Dermis microvascular lymphatic vessel endothelial cell (primary cell): ENCODE data around the gene SGPP2. TPM values are rescaled to one million over a fixed set of nuclear protein-coding genes. Genes with fewer than 3 reads are reported as not detected.

Experiments
- DNase-seq, 2 donors: peaks; one replicate each; pipeline versions ENCODE4 v3.0.0 to v3.0.0-alpha.2; 2010; ENCODE audit warnings: low read depth in 2 of 2
- total RNA-seq: library from RNA; depleted of rRNA; stranded (reverse); fragments of >200 nt; gene quantifications from 2 replicates; pipeline ENCODE4 v1.2.1, GENCODE V29; 2014

Gene SGPP2
- total RNA-seq, 1 donor from 2014 or later, result not detected

DNA sequence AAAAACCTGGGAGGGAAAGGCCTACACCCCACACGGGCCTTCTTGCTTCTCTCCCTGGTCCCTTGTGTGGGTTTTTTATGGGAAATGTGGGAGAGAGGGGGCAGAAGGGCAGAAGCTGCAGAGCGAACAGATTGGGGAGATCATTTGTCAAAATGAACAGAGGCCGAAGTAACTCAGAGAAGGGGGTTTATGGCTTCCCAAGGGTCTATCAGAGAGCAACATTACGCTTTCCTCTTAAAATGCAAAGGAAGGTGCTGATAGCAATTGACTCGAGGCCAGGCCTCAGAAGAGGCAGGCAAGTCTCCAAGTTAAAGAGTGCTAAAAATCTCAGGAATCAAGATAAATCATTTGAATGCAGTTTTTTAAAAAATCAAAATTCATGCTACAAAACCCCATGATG, 101.5 kb downstream of the SGPP2 start:
- DNase-seq, result no peak

DNA sequence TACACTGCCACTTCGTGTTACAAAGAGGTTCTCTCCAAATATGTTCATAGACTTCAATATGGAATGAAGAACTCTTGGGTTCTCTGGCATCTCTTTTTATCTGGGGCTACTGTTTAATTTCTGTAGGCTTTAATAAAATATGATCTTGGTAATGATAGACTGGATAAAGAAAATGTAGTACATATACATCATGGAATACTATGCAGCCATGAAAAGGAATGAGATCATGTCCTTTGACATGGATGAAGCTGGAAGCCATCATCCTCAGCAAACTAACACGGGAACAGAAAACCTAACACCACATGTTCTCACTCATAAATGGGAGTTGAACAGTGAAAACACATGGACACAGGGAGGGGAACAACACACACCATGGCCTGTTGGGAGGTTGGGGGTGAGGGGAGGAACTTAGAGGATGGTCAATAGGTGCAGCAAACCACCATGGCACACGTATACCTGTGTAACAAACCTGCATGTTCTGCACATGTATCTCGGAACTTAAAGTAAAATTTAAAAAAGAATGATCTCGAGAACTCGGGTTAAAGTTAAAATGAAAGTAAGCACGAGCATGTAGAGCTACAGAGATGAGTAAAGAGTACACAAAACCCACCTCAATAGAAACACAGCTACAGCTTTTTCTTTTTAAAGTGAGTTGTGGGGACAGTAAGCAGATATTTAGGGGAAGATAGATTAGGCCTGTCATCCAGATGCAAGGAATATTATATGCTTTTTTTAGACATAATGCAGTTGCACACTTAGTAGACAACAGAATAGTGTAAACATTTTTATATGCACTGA, 102.3 kb downstream of the SGPP2 start:
- DNase-seq, result no peak

DNA sequence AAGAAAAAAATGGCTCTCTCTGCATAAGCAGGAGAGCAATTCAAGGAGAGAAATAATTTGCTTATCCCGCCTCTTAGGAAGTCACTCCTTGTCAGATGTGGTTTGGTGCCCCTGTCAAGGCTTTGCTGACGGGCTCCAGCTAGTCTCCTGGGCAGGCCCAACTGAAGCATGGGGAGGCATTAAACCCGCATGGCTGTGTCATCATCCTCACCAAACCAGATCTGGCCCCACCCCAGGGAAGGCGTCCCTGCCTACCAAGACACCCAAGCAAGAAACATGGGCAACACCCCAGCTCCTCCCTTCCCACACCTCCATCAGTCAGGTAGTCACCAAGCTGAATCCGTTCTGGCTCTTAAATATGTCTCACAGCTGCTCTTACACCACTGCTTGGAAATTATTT, 108.0 kb downstream of the SGPP2 start:
- DNase-seq, result no peak

DNA sequence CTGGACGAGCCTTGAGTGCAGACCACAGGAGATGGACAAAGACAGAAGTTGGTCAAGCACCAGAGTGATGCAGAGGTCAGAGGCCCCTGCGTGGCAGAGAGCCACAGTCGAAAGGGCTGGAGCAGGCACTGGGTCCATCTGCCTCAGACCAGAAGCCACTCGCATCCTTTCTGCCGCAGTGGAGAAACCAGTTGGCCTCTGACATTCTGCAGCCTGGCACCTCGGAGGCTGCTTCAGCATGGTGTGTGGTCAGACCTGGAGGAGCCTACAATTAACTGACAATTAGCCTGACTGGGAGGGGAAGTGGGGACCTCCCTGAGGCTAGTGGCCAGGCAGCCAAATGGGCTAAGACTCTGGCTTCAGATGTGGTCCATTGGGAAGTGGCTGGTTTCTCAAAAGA, 111.1 kb downstream of the SGPP2 start:
- DNase-seq, result no peak

DNA sequence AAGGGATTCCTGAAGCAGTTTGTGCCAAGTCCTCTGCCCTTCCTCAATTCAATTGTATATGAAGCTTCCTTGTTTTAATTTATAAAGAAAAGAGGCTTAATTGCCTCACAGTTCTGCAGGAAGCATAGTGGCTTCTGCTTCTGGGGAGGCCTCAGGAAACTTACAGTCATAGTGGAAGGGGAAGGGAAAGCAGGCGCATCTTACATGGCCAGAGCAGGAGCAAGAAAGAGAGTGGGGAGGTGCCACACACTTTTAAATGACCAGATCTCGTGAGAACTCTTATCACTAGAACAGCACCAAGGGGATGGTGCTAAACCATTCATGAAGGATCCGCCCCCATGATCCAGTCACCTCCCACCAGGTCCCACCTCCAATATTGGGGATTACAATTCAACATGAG, 114.2 kb downstream of the SGPP2 start:
- DNase-seq, result no peak

DNA sequence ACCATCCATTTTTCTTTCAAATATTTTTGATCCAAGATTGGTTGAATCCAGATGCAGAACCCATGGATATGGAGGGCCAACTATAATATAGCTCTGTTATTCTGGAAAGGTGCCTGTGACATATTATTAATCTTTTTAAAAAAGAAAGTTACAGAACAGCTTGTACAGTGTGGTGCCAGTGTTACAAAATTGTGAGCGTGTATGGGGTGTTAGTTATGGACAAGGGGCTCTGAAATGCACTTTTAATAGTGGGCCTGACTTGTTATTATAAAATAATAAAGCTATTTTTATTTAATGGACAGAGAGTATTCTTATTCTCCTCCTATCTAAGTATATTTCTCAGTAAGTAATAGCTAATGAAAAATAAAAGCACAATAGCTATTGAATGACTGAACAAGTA, 120.3 kb downstream of the SGPP2 start:
- no peak for DNase-seq

DNA sequence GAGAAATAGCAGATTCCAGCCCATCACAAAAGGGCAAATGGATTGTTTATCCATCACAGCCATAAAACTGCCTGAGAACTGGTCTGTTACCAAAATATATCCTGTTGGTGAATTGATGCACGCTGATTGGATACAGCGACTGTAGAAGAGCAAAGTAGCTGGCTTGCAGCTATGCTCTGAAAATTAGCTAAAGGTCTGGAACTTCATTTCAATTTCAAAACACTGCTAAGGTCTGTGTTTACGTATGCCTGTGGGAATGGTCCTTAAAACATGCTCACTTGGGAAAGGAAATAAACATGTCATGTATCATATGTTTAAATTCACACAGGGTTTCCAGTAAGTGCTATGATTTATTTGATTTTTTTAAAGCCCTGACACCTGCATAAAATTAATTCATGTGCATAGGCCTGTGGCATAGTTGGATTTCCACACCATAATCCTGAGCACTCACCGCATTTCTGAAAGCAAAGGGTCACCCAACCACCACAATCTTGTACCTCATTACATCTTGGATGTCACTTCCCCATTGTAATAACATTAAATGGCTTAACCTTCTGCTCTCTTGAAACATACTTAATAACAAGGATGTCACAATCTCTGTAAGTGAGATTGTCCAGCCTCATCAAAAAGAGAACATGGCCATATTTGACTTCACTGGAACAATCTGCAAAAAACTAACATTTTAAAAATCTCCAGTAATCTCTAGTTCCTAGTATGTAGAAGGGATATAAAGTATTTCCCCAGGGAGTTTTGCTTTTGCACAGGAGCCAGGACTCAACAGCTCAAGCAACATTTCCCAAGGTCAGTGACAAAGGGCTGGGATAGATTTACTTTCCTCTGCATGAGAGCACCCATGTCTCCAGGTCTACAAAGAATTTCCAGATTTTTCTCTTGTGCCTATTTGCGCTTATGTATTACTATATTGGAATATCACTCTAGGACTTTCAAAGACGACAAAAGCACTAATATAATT, 121.8 kb downstream of the SGPP2 start:
- DNase-seq, result no peak

DNA sequence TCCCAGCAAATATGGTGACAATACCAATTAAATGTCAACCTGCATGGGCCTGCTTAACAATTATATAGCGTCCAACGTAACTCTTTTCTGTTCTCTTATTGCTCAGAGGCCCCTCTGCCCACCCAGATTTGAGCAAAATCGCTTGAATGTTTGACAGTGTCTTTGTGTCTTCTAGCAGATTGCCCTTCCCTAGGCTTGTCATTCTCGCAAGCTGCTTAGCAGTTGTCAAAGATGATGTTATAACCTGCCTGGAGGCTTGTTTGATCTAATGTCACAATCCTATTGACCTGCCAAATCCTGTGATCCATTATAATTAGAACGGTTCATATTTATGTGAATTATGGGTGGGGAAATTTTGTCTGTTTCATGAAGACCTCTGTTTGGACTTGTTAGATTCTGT, 122.7 kb downstream of the SGPP2 start:
- no peak for DNase-seq

DNA sequence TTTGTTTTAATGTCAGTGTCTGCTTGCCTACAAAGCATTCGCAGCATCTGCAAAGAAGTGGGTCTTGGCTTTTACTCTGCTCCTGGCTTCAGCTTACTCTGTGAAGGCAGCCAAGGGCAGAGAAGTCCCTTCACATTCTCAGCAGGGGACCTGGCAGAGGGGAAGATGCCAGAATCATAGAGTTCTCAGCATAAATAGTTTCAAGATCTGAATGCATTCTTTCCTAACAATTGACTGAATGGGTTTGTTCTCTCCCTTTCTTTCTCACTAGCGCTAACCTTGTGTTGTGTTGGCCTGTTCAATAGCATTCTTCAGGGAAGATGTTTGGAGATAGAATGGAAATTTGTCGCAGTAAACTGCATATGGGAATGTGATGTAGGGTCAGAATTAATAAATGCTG, 124.6 kb downstream of the SGPP2 start:
- DNase-seq, result no peak

DNA sequence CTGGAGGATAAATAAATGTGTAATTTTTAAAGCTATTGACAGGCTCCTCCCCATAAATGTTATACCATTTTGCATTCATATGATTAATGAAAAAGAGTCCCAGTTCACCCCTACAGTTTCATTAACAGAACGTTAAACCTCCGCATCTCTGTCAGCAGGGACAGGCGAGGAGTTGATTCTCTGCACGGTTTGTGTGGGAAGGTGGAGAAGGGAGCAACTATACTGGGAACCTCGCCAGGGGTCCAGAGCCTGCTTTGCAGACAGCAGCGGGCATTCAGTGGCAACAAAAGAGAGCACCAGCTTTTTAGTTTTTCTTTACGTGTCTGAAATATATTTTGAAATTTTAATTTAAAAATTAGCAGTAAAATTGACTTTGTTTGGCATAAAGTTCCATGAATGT, 130.2 kb downstream of the SGPP2 start:
- no peak for DNase-seq

DNA sequence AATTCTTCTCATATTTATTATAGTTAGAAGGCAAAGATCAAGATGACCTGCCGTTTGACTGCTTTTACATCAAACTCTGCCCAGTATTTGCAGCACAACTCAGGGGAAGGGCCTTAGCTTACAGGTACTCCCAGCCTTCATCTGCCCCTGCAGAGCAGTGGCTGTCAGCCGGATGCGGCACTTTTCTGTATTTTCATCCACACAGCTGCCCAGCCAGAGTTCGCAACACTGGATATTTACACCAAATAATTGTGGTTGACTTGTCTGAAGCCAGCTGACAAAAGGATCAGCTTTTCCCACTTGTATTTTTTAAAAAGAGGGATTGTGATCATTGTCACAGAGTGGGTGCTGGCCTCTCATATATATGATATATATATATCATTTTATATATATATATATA, 136.8 kb downstream of the SGPP2 start:
- no peak for DNase-seq

DNA sequence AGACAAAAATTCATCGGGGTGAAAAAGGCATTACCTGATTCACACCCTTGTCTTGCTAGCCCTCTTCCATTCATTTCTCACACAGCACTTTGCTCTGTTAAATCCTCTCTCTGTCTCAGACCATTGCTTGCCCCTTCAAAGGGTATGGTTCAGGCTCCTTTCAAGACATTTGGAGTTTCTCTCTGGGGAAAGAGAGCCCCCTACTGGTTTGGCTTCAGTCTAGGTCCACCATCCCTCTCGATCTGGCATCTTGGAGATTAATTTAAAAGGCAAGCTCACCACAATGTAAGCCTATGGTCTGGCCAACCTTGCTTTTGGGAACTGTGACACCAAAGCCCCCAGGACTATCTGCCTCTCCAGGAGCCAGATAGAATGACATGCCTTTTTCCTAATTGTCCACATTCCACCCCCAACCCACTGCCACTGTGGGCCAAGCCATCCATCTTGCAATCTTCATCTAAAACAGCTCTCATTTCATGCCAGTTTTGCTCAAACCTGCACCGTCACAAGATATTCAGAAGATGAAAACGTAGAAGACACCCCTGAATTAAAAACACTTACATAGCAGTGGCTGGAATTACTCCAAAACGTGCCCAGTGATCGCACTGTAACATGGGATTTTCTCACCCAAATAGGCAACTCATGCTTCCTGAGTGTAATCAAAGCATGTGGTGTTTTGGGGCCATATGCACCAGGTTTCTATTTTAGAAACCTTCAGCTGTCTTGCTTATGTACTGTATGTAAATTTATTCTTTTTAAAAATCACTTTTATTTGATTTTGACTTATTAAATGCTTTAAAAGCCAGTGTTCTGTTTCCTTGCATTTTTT, 137.7 kb downstream of the SGPP2 start:
- DNase-seq, result peak; percentile 22 to 65

DNA sequence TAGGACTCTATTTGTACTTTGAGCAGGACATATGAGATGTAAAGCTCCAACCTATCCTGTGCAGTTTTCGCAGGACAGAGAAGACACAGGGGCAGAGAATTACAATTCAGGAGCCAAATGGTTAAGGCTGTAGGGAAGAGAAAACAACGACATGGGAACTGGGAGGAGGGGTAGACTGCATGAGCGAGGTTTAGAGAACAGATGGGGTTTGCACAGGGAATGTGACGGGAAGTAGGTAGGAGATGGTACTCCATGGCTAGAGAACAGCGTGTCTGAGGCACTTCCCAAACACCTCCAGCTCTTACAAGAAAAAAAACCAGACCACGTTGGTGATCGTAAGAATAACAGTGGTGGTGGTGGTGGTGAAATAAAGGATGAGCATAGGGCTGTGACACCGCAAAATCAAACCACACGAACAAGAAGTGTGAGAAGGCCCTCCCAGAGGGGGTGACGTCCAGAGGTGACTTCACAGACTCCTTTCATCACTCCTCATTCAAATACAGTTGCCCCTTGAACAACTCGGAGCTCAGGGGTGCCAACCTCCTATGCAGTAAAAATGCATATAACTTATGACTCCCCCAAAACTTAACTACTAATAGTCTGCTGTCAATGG, 138.9 kb downstream of the SGPP2 start:
- no peak for DNase-seq

DNA sequence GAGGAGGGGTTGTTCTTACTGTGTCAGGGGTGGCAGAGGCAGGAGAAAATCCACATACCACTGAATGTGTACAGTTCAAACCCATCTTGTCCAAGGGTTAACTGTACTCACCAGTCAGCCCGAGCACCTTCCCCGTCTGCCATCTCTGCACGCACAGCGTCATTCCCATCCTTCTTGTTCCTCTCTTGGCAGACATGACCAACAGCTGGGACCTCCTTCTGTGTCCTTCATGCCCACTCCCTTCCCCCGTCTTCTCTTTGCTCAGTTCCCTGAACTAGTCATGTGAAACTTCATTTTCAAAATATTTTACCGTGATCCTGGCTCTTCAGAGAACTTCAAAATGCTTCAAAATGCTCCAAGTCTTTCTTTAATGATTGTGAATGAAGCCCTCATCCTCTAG, 139.6 kb downstream of the SGPP2 start:
- no peak for DNase-seq

DNA sequence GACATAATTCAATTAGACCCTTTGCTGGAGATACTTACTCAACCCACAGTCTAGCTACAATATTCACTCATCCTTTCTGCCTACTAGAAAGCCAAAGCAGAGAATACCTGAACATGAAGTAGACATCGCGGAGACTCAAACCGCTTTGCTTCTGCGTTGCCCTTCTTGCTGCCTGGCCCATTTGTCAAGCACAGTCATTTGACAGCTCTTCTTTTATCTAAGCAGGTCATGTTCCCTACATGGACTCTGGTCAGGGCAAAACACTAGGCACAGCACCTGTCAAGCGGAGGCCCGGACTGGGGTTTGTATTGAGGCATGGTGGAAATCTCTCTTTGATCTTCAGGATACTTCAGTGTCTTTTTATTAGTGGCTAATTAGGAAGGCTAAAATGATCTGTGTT, 141.9 kb downstream of the SGPP2 start:
- no peak for DNase-seq

DNA sequence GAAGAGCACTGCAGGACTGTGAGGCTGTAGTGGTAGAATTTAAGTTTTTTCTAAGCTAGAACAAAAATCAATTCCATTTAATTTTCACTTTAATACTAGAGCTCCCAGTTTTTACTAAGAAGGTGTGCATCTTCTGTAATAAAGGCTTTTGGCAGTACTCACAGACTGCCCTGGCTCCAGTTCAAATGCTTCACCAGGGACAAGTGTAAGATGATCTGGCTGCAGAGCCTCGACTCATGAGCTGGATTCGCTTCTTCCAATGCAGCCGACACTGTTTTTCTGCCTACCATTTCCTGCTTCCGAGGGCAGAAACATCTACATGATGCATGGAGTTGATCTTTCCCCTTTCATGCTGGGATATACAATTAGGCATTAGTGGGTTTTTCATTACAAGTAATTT, 144.5 kb downstream of the SGPP2 start:
- DNase-seq, result peak in 1 of 2 donors; percentile 15

DNA sequence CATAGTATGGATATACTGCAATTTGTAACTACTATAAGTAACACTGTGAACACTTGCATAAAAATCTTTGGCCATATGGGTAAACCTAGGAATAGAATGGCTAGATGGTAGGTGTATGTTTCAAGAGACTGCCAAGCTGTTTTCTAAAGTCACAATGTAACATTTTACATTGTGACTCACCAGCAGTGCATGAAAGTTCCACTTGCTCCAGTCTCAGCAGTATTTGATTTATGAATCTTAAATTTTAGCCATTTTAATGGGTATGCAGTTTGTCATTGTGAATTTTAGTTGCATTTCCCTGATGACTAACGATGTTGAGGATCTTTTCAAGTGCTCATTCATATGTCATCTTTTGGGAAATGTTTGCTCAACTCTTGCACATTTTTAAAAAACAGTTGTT, 145.5 kb downstream of the SGPP2 start:
- DNase-seq, result no peak

DNA sequence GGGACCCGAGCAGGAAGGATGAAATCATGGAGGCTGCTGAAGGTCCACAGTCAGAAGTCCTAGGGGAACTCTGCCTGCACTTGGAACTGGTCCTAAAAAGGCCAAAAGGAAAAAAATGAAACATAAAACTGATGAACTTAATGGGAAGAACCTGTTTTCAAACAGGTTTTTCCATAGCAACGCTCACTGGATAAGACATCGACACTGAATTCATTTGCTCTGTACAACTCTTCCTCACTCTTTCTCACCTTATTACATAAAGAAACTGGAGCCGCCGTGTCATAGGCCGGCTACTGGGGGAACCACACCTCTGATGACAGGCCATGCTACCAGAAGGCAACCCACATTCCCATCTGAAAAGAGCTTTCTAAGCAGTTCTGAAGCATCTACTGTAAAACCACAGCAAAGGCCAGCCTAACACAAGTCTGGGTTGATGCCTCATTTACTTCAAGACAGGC, 147.9 kb downstream of the SGPP2 start:
- DNase-seq, result no peak

DNA sequence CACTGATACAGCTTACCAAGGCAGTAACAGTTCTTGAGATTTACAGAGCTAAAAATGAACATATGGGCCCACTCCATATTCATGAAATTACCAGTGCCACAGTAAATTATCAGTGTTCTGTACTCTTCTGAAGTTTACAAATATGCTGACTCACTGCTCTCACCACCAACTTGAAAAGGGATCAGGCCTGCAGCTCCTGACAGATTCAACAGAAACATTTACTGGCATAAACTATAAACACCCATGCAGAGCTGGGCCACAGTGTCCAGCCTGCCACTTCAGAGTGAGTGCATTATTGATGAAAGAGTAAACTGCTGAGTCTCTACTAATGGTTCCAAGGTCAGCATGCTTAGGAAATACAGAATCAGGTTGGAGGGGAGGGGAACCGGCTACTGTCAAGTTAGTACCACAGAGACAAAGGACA, 148.4 kb downstream of the SGPP2 start:
- DNase-seq, result no peak

DNA sequence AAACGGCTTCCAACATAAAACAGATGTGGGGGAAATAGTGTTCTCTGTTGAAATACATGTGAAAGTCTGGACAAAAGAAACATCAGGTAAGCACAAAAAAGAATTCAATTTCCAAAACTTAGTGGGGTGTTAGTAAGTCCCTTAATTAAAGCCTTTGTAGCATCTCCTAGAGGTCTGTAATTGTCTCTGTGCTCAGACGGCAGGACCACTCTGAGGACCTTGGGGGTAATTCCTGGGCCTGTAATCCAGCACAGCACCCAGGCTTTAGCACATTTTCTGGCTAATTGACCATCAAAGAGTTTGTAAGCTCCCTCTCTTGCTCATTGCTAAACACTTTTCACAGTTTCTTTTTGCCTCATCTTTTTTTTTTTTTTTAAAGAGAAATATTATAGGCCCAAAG, 151.3 kb downstream of the SGPP2 start:
- no peak for DNase-seq
